Cortex of kidney (tissue), 1 donor: ENCODE data around the gene DGKD.

ENCODE experiments used
- DNase-seq: peaks from one replicate; lab custom pipeline; 2025; lab: John Stamatoyannopoulos, UW

DGKD gene

GRCh38 chr2:233338812-233339368 lies 15.4 kb upstream of the DGKD start:
- DNase-seq, result no peak

GRCh38 chr2:233339427-233339826 lies 14.9 kb upstream of the DGKD start:
- no peak for DNase-seq

GRCh38 chr2:233341296-233341695 lies 13.0 kb upstream of the DGKD start:
- no peak for DNase-seq

GRCh38 chr2:233342301-233342700 lies 12.0 kb upstream of the DGKD start:
- no peak for DNase-seq

GRCh38 chr2:233343171-233343705 lies 11.1 kb upstream of the DGKD start:
- no peak for DNase-seq

DNA sequence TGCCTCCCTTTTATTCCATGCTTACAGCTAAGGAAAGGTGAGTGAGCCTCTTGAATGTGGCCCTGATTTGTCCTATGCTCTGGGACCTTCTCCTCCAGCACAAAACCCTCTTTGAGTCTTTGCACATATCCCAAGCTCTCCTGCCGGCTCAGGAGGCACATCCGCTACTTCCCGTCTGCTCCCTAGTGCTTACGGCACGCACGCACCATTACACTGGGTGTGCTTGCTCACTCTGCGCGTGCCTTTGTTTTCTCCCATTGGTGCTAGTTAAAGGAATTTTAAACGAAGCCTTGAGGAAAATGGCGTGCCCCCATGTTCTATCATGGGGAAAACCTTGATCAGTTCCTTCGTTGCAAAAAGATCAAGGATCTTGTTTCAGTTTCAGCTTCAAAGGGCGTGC lies 7.9 kb upstream of the DGKD start:
- DNase-seq, result no peak

- no peak for DNase-seq
These were observed 7.4 kb upstream of the DGKD start for GRCh38 chr2:233346930-233347329.

DNA sequence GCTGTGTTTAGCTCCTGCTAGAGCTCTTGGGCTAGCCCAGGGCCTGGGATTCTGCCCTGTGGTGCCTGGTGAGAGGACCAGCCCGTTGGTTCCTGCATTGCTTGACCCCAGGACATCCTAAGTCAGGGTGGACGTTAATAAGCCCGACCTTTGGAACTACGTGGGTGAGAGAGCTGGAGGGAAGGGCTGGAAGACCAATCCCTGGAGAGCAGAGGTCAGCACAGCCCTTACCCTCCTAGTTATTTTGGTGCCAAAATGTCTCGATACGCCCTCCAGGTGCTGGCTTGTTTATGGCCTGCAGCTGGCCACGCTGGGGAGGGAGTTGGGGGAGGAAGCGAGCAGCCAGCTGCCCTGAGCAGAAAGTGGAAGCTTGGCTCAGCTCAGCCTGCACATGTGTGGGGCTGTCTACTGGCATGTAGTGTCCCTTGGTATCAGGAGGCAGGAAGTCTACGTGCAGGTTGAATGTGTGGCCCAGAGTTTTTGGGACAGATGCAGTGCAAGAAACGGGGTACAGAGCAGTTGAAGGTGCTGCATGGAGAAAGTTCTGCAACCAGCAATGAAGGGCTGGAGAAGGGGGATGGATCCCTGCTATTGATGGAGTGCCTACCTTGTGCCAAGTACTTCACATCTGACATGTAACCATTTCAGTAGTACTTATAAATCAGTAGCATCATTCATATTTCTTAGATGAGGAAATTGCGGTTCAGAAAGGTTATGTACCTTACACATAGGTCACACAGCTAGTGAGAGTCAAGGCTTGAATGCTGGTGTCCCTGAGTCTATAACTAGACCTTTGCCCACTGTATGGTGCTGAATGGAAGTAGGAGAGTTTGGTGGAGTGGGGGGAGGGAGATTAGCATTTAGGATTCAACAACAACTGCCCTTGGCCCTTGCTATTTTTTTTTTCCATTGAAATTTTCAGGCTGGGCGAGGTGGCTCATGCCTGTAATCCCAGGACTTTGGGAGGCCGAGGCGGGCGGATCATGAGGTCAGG lies 5.0 kb upstream of the DGKD start:
- no peak for DNase-seq

- DNase-seq, result no peak
These were observed 3.6 kb upstream of the DGKD start for GRCh38 chr2:233350708-233351107.

DNA sequence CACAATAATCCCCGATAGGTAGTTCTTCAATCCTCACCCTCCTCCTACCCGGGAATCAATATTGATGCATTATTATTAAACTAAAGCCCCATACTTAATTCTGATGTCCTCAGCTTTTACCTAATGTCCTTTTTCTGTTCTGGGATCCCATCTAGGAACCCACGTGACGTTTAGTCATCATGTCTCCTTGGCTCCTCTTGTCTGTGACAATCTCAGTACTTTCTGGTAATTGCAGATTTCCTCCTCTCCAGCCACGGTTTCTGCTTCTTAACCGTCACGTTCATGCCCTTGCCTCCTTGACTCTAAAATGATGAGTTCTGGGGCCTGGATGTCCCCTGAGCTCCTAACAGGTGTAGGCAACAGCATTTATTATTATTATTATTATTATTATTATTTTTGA lies 2.9 kb upstream of the DGKD start:
- DNase-seq, result no peak

- DNase-seq, result no peak
These were observed 2.0 kb upstream of the DGKD start for GRCh38 chr2:233352141-233352842.

DNA sequence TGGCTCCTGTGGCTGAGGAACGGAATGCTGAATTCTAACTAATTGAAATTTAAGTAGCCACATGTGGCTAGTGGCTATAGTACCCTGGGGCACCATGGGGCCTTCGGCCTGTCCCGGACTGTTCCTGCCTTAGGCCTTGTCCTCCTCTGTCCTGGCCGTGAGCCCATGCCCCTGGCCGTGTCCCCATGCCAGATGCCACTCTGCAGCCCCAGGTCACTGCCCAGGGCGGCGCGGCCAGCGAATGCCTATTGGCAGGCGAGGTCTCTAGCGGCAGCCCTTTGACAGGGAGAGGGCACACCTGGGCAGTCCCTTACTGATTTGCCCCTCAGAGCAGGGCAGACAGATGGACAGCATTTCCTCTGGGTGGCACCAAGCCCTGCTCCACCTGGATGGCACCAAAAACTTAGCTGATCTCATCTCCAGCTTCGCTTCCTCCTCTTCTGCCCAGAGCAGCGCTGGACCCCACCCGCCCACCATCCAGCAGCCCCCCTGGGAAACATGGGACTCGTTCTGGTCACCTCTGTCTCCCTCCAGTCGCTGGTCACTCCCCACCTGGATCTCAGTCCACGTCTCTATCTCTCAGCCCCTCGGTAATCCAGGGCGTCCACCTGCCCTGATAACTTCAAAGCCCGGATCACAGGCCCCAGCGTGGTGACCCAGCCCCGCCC lies 1.1 kb upstream of the DGKD start:
- DNase-seq, result no peak

- no peak for DNase-seq
These were observed 218 bp downstream of the DGKD start for GRCh38 chr2:233354500-233354924.

DNA sequence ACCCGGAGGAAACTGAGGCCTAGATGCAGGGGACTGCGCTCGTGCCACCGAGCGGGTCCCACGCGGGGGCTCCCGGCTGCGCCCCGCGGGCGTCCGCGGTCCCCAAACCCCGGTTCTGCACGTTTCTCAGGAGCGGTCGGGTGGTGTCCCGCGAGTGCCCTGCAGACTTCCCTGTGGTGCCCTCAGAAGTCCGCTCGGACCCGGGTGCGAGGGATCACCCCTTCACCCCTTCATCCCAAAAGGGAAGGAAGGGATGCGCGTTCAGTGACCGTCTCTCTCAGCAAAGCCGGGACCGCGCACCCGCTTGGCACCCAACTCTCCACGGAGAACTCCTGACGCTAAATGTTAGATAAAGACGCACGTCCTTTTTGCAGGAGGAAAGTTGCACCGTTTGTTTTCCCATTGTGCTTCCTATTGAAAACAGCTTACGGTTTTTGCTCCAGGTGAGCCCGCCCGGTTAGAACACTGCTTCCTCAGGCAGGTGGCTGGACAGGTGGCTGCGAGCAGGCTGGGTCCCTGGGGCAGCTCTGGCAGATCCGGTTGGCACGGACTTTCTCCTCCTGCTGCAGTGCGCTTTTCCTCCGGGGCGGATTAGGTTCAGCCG lies 779 bp downstream of the DGKD start:
- no peak for DNase-seq

- DNase-seq, result no peak
These were observed 1.6 kb downstream of the DGKD start for GRCh38 chr2:233355916-233356315.

DNA sequence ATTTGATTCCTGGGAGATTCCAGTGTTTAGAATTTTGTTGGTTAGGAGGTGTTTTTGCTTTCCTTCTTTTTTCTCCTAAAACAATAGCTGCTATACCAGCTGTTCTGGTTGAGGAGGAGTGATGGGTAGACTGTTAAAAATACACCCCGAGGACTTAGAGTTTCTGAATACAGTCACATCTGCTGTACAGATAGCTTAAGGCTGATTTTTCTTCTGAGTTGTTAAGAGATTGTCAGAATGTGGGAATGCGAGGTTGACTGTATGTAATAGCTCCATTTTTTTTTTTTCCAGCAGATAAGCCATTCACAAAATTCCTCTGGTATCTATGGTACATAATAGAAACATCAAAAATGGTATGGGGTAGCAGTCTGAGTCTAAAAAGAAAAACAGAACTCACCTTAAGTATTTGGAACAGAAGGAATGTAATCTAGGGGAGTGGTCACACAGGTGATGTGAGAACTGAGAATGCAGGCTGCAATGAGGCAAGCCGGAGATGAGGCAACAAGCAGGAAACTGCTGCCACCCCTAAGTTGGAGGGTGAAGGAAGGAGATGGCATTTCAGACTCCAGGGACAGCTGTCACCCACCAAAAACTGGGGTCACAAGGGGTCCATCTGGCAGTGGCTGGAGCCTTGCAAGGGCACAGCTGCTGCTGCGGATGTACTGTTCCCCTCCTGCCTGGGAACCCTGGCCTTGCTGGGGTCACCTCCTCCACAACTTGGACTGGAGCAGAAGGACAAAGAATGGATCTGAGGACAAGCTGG lies 2.4 kb downstream of the DGKD start:
- no peak for DNase-seq

- no peak for DNase-seq
These were observed 4.0 kb downstream of the DGKD start for GRCh38 chr2:233358335-233358734.

DNA sequence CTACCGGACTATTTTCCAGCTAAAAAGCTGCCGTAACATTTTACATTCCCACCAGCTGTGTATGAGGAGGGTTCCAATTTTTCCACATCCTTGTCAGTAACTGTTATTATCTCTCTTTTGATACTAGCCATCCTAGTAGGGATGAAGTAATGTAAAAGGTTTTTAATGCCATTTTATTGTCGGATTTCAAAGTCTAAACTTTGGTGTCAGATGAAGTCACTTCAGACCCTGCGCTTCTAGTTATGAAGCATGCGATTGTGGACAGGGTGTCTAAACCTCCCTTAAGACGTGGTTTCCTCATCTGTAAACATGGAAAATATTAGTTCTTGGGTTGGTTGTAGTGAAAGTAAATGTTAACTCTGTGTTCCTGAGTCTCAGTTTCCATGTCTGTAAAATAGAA lies 4.7 kb downstream of the DGKD start:
- no peak for DNase-seq

DNA sequence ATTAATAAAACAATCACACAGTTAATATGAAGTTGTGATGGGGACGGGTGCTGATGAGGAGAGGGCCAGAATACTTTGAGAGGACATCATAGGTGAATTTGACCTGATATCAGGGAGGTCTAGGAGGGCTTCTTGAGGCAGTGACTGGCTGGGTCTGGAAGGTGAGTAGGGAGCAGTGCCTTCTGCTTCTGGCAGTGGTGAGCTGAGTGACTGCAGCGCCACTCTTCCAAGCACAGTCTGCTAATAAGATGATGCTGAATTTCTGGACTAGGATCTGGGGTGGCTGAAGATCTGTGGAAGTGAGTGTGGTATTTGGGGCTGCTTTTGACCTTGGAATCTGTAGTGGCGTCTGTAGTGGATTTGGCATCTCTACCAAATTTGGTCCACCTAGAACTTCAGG lies 5.5 kb downstream of the DGKD start:
- no peak for DNase-seq

DNA sequence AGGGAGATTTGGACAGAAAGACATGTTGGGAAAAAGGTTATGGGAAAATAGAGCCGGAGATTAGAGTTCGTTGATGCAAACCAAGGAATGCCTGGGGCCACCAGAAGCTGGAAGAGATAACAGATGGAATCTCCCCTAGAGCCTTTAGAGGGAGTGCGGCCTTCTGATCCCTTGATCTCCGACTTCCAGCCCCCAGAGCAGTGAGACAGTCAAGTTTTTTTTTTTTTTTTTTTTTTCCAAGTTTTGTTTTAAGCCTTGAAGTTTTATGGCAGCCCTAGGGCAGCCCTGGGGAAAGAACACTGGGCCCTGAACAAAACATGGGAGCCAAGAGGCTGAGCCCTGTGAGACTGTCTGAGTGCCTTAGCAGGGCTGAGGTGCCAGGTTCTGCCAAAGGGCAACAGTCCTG lies 6.5 kb downstream of the DGKD start:
- DNase-seq, result no peak

DNA sequence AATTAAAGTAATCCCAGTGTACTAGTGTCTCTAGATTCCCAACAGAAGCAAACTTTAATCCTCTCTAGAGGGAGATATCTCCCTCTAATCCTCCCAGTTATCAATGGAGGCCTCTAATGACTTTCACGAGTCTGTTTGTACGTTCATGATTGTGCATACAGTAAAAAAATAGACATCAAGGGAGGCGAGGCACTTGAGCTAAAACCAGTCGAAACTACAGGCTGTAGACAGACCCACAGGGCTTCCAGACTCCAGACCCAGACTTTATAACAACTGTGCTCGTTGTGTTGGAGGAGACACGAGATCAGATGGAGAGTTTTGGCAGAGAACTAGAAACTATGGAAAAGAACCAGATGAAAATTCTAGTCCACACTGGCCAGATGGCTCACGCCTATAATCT lies 7.0 kb downstream of the DGKD start:
- no peak for DNase-seq
